ENCODE data around the gene WAS.
A peak's percentile ranks its signal among the peaks of the same experiment; 100 is the strongest.

Gene WAS

GRCh38 chrX:48705871-48706270, 22.3 kb downstream of the WAS start:
- ATAC-seq (replicated peaks), result no peak
- Mint-ChIP-seq H3K9me3 (no peaks in the 10 kb centered on the region), H3K36me3 (ENCODE audit: insufficient read depth) (peaks cover 39% of the 10 kb centered on the region), H3K27me3 (no peaks in the 10 kb centered on the region), H3K4me1 (ENCODE audit: low read depth in 2 of 2) (peaks cover 20 to 21% of the 10 kb centered on the region in 2 donors), H3K27ac (peak overlapping the region; percentile 52 to 92), H3K4me3 (no peak overlapping the region)
- DNase-seq, result no peak

DNA sequence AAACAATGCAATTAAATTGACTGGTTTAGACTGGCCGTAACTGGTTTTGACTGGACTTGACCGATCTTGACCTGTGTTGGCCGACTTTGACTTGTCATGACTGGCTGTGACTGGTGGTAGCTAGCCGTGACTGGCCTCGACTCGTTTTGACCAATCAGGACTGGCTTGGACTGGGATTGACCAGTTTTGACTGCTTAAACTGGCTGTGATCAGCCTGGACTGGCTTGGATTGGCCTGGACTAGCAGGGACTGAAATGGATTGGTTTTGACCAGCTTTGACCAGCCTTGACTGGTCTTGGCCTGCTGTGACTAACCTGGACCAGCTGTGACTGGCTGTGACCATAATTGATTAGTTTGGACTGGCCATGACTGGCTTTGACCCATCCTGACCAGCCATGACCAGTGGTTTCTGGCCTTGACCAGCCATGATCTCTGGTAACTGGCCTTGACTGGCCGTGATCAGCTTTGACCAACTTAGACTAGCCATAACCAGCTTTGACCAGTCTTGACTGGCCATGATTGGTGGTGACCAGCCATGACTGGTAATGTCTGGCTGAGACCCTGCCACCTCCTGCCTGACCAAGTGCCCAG, 26.0 kb downstream of the WAS start:
- DNase-seq (no peak), ATAC-seq (replicated peaks) (no peak)
- no peaks in the 10 kb centered on the region for H3K27me3 Mint-ChIP-seq
- H3K36me3 Mint-ChIP-seq (ENCODE audit: insufficient read depth), result peaks cover 50% of the 10 kb centered on the region
- no peak overlapping the region for H3K4me3 Mint-ChIP-seq
- no peak overlapping the region for H3K27ac Mint-ChIP-seq
- peaks cover 41 to 45% of the 10 kb centered on the region in 2 donors for H3K4me1 Mint-ChIP-seq (ENCODE audit: low read depth in 2 of 2)
- no peaks in the 10 kb centered on the region for H3K9me3 Mint-ChIP-seq

DNA sequence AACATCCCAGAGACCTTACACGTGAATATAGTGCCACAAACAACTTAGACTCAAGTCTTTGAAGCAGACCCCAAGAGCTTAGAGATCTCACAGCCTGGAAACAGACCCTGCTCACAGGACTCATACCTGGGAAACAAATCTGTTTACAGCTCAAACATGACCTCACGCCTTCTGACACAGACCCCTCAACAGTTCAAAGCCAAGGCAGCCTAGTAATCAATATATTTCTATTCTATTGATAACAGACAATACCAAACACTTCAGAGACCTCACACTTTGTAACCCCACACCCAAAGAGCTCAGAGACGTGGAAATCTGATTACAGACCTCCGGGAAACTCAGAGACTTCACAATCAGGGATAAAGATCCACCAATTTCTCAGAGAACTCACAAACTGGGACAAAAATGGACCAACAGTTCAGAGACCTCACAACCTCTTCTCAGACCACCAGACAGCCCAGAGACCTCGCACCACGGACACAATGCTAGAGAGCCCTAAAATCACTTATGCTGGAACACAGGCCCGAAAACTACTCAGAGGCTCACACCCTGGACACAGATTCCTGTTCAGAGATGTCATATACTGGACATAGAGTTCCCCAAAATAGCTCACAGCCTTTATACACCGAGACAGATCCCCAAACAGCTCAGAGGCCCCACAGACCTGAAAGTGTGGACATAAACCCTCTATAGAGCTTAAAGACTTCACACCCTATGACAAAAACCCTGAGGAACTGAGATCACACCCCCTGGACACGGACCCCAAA, 27.7 kb downstream of the WAS start:
- Mint-ChIP-seq H3K36me3 (ENCODE audit: insufficient read depth) (peaks cover 38% of the 10 kb centered on the region), H3K4me3 (peak overlapping the region; percentile 63 to 66), H3K27ac (peak overlapping the region; percentile 87 to 93), H3K4me1 (ENCODE audit: low read depth in 2 of 2) (peaks cover 56 to 57% of the 10 kb centered on the region in 2 donors), H3K9me3 (no peaks in the 10 kb centered on the region), H3K27me3 (no peaks in the 10 kb centered on the region)
- DNase-seq (no peak), ATAC-seq (replicated peaks) (no peak)

- no peak for DNase-seq
- H3K36me3 Mint-ChIP-seq (ENCODE audit: insufficient read depth), result peaks cover 32% of the 10 kb centered on the region
- H3K9me3 Mint-ChIP-seq, result no peaks in the 10 kb centered on the region
- peak overlapping the region; percentile 87 to 93 for H3K27ac Mint-ChIP-seq
- H3K4me1 Mint-ChIP-seq (ENCODE audit: low read depth in 2 of 2), result peaks cover 63 to 64% of the 10 kb centered on the region in 2 donors
- no peak for ATAC-seq (replicated peaks)
- H3K4me3 Mint-ChIP-seq, result peak overlapping the region; percentile 63 to 66
- H3K27me3 Mint-ChIP-seq, result no peaks in the 10 kb centered on the region
Observed at GRCh38 chrX:48711929-48712505, 28.4 kb downstream of the WAS start.

GRCh38 chrX:48713847-48714246, 30.2 kb downstream of the WAS start:
- DNase-seq (peak in 1 of 3 experiments; percentile 16), ATAC-seq (replicated peaks) (peak; percentile 54)
- H3K27me3 Mint-ChIP-seq, result no peaks in the 10 kb centered on the region
- peaks cover 26% of the 10 kb centered on the region for H3K36me3 Mint-ChIP-seq (ENCODE audit: insufficient read depth)
- no peaks in the 10 kb centered on the region for H3K9me3 Mint-ChIP-seq
- peak overlapping the region; percentile 87 to 93 for H3K27ac Mint-ChIP-seq
- H3K4me1 Mint-ChIP-seq (ENCODE audit: low read depth in 2 of 2), result peaks cover 72 to 78% of the 10 kb centered on the region in 2 donors
- H3K4me3 Mint-ChIP-seq, result peak overlapping the region; percentile 63 to 66

DNA sequence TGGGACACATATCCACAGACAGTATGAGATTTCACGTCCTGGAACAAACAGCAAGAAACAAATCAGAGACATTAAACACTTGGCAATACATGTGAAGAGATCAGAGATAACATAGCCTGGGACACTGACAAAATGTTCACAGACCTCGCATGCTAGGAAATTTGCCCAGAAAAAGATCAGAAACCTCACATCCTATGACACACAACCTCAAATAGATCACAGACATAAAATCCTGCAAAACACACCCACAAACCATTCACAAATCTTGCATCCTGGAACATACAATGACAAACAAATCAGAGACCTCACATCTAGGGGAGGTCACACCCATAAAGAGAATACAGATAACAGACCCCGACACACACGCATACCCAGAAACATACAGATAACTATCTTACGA, 31.0 kb downstream of the WAS start:
- H3K27ac Mint-ChIP-seq, result peak overlapping the region; percentile 87 to 93
- H3K4me3 Mint-ChIP-seq, result peak overlapping the region; percentile 63 to 66
- H3K36me3 Mint-ChIP-seq (ENCODE audit: insufficient read depth), result peaks cover 20% of the 10 kb centered on the region
- H3K27me3 Mint-ChIP-seq, result no peaks in the 10 kb centered on the region
- H3K4me1 Mint-ChIP-seq (ENCODE audit: low read depth in 2 of 2), result peaks cover 77 to 82% of the 10 kb centered on the region in 2 donors
- H3K9me3 Mint-ChIP-seq, result no peaks in the 10 kb centered on the region
- ATAC-seq (replicated peaks) (peak; percentile 5), DNase-seq (no peak)

- no peaks in the 10 kb centered on the region for H3K9me3 Mint-ChIP-seq
- peak overlapping the region; percentile 87 to 93 for H3K27ac Mint-ChIP-seq
- H3K27me3 Mint-ChIP-seq, result no peaks in the 10 kb centered on the region
- DNase-seq (no peak), ATAC-seq (replicated peaks) (no peak)
- H3K36me3 Mint-ChIP-seq (ENCODE audit: insufficient read depth), result peaks cover 20% of the 10 kb centered on the region
- H3K4me1 Mint-ChIP-seq (ENCODE audit: low read depth in 2 of 2), result peaks cover 77 to 82% of the 10 kb centered on the region in 2 donors
- peak overlapping the region; percentile 63 to 66 for H3K4me3 Mint-ChIP-seq
Observed at GRCh38 chrX:48715072-48715471, 31.5 kb downstream of the WAS start.

DNA sequence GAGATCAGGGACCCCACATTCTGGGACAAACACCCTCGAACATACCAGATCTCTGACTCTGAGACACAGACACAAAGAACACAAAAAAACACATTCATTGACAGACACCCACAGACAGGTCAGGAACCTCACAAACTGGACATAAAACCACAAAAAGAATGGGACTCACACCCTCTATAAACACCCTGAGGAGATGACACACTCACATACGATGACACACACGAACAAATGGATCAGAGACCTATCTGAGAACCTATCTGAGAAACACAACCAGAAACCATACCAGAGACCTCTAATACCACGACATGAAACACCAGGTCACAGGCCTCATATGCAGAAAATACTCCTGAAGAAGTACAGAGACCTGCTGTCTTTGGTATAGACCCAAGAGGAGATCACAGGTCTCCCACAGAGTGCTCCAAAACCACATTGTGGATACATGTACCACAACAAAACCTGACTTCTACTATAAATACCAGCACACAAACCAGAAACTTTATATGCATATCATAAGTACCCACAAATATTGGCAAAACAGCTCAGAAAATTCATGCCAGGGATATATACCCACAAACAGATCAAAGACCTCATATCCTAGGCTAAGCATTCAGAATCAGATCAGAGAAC, 32.4 kb downstream of the WAS start:
- H3K36me3 Mint-ChIP-seq (ENCODE audit: insufficient read depth), result peaks cover 20% of the 10 kb centered on the region
- no peaks in the 10 kb centered on the region for H3K9me3 Mint-ChIP-seq
- peaks cover 72 to 75% of the 10 kb centered on the region in 2 donors for H3K4me1 Mint-ChIP-seq (ENCODE audit: low read depth in 2 of 2)
- DNase-seq (no peak), ATAC-seq (replicated peaks) (no peak)
- H3K4me3 Mint-ChIP-seq, result peak overlapping the region; percentile 66
- peak overlapping the region; percentile 87 to 93 for H3K27ac Mint-ChIP-seq
- no peaks in the 10 kb centered on the region for H3K27me3 Mint-ChIP-seq

GRCh38 chrX:48719958-48720357, 36.4 kb downstream of the WAS start:
- no peak overlapping the region for H3K4me3 Mint-ChIP-seq
- no peaks in the 10 kb centered on the region for H3K27me3 Mint-ChIP-seq
- H3K4me1 Mint-ChIP-seq (ENCODE audit: low read depth in 2 of 2), result peaks cover 36 to 37% of the 10 kb centered on the region in 2 donors
- no peak overlapping the region for H3K27ac Mint-ChIP-seq
- ATAC-seq (replicated peaks), result peak; percentile 57
- peaks cover 4% of the 10 kb centered on the region for H3K36me3 Mint-ChIP-seq (ENCODE audit: insufficient read depth)
- peak in 1 of 3 experiments; percentile 10 for DNase-seq
- no peaks in the 10 kb centered on the region for H3K9me3 Mint-ChIP-seq

DNA sequence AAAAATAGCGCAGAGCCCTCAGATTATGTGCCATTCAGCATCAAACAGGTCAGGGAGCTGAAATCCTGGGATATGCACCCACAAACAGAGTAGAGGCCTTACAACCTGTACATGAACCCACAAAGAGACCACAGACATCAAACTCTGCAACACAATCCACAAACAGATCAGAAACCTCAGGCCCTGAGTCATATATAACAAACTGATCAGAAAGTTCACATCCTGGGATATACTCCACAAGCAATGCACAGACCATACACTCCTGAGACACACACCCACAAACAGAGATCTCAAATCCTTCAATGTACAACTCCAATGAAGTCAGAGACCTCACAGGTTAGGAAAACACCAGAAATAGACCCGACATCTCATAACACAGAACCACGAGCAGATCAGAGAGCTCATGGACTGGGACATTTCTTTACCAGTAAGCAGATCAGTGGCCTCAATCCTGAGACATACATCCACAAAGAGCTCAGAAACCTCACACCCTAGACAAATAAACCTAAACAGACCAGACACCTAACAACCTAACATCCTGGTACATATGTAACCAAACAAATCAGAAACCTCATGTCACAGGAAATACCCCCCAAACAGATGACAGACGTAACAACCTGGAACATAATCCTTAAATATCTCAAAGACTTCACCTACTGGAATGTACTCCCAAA, 37.1 kb downstream of the WAS start:
- Mint-ChIP-seq H3K36me3 (ENCODE audit: insufficient read depth) (peaks cover 4% of the 10 kb centered on the region), H3K27ac (no peak overlapping the region), H3K27me3 (no peaks in the 10 kb centered on the region), H3K4me1 (ENCODE audit: low read depth in 2 of 2) (peaks cover 30 to 33% of the 10 kb centered on the region in 2 donors), H3K9me3 (no peaks in the 10 kb centered on the region), H3K4me3 (no peak overlapping the region)
- peak; percentile 8 to 29 (median 9) for DNase-seq
- ATAC-seq (replicated peaks), result peak; percentile 74

DNA sequence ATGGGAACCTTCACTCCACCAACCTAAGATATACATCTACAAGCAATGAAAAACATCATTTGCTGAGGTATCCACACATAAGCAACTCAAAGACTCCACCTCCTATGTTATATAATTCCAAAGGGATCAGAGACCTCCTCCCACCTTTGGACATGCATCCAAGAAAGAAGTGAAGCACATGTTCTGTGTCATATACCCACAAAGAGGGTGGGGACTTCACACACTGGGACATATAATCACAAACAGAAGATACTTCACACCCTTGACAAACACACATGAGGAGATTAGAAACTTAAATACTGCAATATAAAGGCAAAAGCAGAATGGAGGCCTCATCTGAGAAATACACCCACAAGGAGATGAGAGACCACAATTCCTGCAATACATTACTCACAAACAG, 38.3 kb downstream of the WAS start:
- Mint-ChIP-seq H3K36me3 (ENCODE audit: insufficient read depth) (peaks cover 8% of the 10 kb centered on the region), H3K4me3 (no peak overlapping the region), H3K27me3 (no peaks in the 10 kb centered on the region), H3K27ac (no peak overlapping the region), H3K4me1 (ENCODE audit: low read depth in 2 of 2) (peaks cover 28 to 32% of the 10 kb centered on the region in 2 donors), H3K9me3 (no peaks in the 10 kb centered on the region)
- ATAC-seq (replicated peaks), result no peak
- no peak for DNase-seq

DNA sequence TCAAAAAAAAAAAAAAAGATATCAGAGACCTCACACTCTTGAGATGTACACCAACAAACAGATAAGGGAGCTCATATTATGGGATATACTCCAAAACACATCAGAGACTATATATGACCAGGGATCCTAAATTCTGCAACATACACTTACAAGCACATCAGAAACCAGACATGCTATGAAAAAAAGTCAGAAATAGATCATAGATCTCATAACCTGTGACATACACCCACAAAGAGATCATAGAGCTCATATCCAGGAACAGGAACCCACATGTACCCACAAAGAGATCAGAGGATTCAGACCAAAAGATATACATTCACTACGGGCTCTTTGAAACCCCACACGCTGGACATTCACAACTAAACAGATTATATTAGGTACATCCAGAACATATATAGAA, 43.0 kb downstream of the WAS start:
- peak overlapping the region in 1 of 2 donors; percentile 58 for H3K27ac Mint-ChIP-seq
- no peaks in the 10 kb centered on the region for H3K27me3 Mint-ChIP-seq
- peak; percentile 37 for ATAC-seq (replicated peaks)
- H3K4me1 Mint-ChIP-seq (ENCODE audit: low read depth in 2 of 2), result peaks cover 27 to 33% of the 10 kb centered on the region in 2 donors
- peaks cover 4% of the 10 kb centered on the region for H3K36me3 Mint-ChIP-seq (ENCODE audit: insufficient read depth)
- DNase-seq, result no peak
- no peaks in the 10 kb centered on the region for H3K9me3 Mint-ChIP-seq
- peak overlapping the region in 1 of 2 donors; percentile 23 for H3K4me3 Mint-ChIP-seq

- Mint-ChIP-seq H3K4me1 (ENCODE audit: low read depth in 2 of 2) (peaks cover 27 to 34% of the 10 kb centered on the region in 2 donors), H3K27ac (peak overlapping the region; percentile 59 to 73), H3K36me3 (ENCODE audit: insufficient read depth) (peaks cover 4% of the 10 kb centered on the region)
Observed at GRCh38 chrX:48728653-48729052, 45.1 kb downstream of the WAS start.

More at GRCh38 chrX:48728653-48729052, 45.1 kb downstream of the WAS start:
- Mint-ChIP-seq H3K4me3 (peak overlapping the region; percentile 9 to 29), H3K27me3 (no peaks in the 10 kb centered on the region), H3K9me3 (no peaks in the 10 kb centered on the region)
- DNase-seq (no peak), ATAC-seq (replicated peaks) (peak; percentile 48)

Measured in effector memory CD8-positive, alpha-beta T cell (primary cell).